Calu3 (cell line): ENCODE results near the gene MAPK8IP1. TPM values are rescaled to one million over a fixed set of nuclear protein-coding genes. Genes with fewer than 3 reads are reported as not detected.

Experiments used
- BruUV-seq: library from RNA; stranded (reverse); fragments of 400-500 nt; replicated peaks from 2 replicates; lab custom pipeline; 2021; lab: Mats Ljungman, UMichigan
- CTCF ChIA-PET: fragments of 300-600 bp; sonication (Branson Sonifier 250); formaldehyde crosslinking; loops from one replicate; lab custom pipeline; 2022; ENCODE audit warnings: antibody characterized with exemption; lab: Charles Lee
- DNase-seq: peaks from one replicate; pipeline ENCODE4 v3.0.0; 2022
- H3K27ac Mint-ChIP-seq: one replicate; pipeline ENCODE4 v1.8.0; 2022; ENCODE audit warnings: mixed read lengths; ENCODE audit not compliant: unreplicated experiment
- H3K27me3 Mint-ChIP-seq: one replicate; pipeline ENCODE4 v1.8.0; 2022; ENCODE audit warnings: mixed read lengths; ENCODE audit not compliant: unreplicated experiment
- H3K36me3 Mint-ChIP-seq: one replicate; pipeline ENCODE4 v1.8.0; 2022; ENCODE audit warnings: mild to moderate bottlenecking, moderate library complexity, mixed read lengths; ENCODE audit not compliant: insufficient read depth, unreplicated experiment
- H3K4me1 Mint-ChIP-seq: one replicate; pipeline ENCODE4 v1.8.0; 2022; ENCODE audit warnings: mild to moderate bottlenecking, low read depth, mixed read lengths; ENCODE audit not compliant: unreplicated experiment
- H3K4me3 Mint-ChIP-seq: one replicate; pipeline ENCODE4 v1.8.0; 2022; ENCODE audit warnings: mild to moderate bottlenecking, low read depth, moderate library complexity, mixed read lengths; ENCODE audit not compliant: unreplicated experiment
- H3K9me3 Mint-ChIP-seq: one replicate; pipeline ENCODE4 v1.8.0; 2022; ENCODE audit warnings: low read depth, mixed read lengths; ENCODE audit not compliant: unreplicated experiment
- intact Hi-C: fragments of 100-400 bp; cut with micrococcal nuclease; formaldehyde crosslinking; loops from one replicate; pipeline ENCODE4 v1.10.0; 2022; ENCODE audit not compliant: unreplicated experiment
- total RNA-seq: library from RNA; stranded (reverse); gene quantifications from 2 replicates; pipeline ENCODE4 v1.2.3, GENCODE V29; 2022
- TF ChIP-seq, protein P1 (sequence below): fragments of 200-600 bp; IDR thresholded peaks from one replicate; pipeline ENCODE4 v1.8.0; 2022; ENCODE audit warnings: antibody characterized with exemption; ENCODE audit not compliant: unreplicated experiment

The MAPK8IP1 gene
- total RNA-seq, 1 experiment from 2014 or later, result 4.1 TPM

DNA sequence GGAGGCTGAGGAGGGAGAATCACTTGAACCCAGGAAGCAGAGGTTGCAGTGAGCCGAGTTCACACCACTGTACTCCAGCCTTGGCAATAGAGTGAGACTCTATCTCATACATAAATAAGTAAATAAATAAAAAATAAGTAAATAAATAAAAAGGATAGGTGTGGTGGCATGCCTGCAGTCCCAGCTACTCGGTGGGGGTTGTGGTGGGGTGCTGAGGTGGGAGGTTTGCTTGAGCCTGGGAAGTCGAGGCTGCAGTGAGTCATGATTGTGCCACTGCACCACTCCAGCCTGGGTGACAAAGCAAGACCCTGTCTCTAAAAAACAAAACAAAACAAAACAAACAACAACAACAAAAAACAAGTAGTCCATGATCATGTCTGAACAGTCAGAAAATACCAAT lies 40.1 kb downstream of the MAPK8IP1 start:
- no peak for DNase-seq
- no peaks in the 10 kb centered on the region for H3K27me3 Mint-ChIP-seq
- H3K36me3 Mint-ChIP-seq, result peaks cover 23% of the 10 kb centered on the region
- intact Hi-C loops, result no loop called here
- TF ChIP-seq, protein P1, sequence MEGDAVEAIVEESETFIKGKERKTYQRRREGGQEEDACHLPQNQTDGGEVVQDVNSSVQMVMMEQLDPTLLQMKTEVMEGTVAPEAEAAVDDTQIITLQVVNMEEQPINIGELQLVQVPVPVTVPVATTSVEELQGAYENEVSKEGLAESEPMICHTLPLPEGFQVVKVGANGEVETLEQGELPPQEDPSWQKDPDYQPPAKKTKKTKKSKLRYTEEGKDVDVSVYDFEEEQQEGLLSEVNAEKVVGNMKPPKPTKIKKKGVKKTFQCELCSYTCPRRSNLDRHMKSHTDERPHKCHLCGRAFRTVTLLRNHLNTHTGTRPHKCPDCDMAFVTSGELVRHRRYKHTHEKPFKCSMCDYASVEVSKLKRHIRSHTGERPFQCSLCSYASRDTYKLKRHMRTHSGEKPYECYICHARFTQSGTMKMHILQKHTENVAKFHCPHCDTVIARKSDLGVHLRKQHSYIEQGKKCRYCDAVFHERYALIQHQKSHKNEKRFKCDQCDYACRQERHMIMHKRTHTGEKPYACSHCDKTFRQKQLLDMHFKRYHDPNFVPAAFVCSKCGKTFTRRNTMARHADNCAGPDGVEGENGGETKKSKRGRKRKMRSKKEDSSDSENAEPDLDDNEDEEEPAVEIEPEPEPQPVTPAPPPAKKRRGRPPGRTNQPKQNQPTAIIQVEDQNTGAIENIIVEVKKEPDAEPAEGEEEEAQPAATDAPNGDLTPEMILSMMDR, result no peak
- BruUV-seq, result no TSS peak
- no peaks in the 10 kb centered on the region for H3K9me3 Mint-ChIP-seq
- CTCF ChIA-PET, result no interaction called here
- H3K4me3 Mint-ChIP-seq, result no peak overlapping the region
- H3K4me1 Mint-ChIP-seq, result peaks cover 18% of the 10 kb centered on the region
- H3K27ac Mint-ChIP-seq, result no peak overlapping the region

DNA sequence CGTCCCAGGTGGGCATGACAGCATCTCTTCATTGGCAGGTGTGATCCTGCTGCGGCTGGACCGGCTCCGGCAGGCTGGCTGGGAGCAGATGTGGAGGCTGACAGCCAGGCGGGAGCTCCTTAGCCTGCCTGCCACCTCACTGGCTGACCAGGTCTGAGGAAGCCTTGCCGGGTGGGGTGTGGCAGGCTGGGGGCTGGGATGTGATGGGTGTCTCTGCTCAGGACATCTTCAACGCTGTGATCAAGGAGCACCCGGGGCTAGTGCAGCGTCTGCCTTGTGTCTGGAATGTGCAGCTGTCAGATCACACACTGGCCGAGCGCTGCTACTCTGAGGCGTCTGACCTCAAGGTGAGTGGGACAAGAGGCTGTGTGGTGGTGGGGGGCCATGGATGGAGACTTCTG lies 40.5 kb downstream of the MAPK8IP1 start:
- Mint-ChIP-seq H3K9me3 (no peaks in the 10 kb centered on the region), H3K4me1 (peaks cover 18% of the 10 kb centered on the region), H3K27ac (no peak overlapping the region), H3K36me3 (peaks cover 23% of the 10 kb centered on the region), H3K4me3 (no peak overlapping the region), H3K27me3 (no peaks in the 10 kb centered on the region)
- no peak for DNase-seq
- intact Hi-C loops, result no loop called here
- CTCF ChIA-PET, result no interaction called here
- no TSS peak for BruUV-seq
- TF ChIP-seq, protein P1, result no peak

DNA sequence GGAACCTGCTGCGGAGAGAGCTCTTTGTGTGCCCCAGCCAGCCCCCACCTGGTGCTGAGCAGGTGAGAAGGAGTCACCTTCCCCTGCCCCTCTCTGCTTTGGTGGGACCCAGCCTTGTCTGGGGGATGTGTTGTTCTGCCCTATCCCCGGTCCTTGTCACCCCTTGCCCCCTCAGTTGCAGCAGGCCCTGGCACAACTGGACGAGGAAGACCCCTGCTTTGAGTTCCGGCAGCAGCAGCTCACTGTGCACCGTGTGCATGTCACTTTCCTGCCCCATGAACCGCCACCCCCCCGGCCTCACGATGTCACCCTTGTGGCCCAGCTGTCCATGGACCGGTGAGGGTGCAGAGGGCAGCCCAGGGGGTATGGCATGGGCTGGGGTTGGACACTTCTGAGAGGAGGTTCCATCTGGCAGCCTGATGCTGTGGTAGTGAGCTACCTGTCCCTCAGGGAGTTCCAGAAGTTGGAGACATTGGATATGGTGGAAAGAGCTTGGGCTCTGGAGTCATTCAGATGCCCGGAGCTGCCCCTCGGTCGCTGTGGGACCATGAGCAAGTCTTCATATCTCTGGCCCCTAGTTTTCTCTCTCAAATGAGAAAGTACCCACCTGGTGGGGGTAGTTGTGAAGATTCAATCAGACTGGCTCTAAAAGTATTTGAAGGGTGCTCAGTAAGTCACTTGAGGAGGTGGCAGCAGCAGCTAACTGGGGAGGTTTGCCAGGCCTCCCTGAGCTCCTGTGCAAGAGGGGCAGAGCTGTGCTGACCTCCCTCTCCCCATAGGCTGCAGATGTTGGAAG lies 41.3 kb downstream of the MAPK8IP1 start:
- Mint-ChIP-seq H3K9me3 (no peaks in the 10 kb centered on the region), H3K4me1 (peaks cover 18% of the 10 kb centered on the region), H3K27me3 (no peaks in the 10 kb centered on the region), H3K36me3 (peaks cover 23% of the 10 kb centered on the region), H3K27ac (no peak overlapping the region), H3K4me3 (no peak overlapping the region)
- intact Hi-C loops, result no loop called here
- BruUV-seq, result no TSS peak
- TF ChIP-seq, protein P1, result no peak
- DNase-seq, result no peak
- CTCF ChIA-PET, result no interaction called here

- TF ChIP-seq, protein P1, result no peak
- Mint-ChIP-seq H3K36me3 (peaks cover 23% of the 10 kb centered on the region), H3K27me3 (no peaks in the 10 kb centered on the region), H3K4me1 (peaks cover 18% of the 10 kb centered on the region), H3K27ac (no peak overlapping the region), H3K9me3 (no peaks in the 10 kb centered on the region), H3K4me3 (no peak overlapping the region)
- no peak for DNase-seq
- no TSS peak for BruUV-seq
- intact Hi-C loops, result no loop called here
- CTCF ChIA-PET, result no interaction called here
Observed at GRCh38 chr11:45927332-45927683, 41.9 kb downstream of the MAPK8IP1 start.
